CD14-positive monocyte (primary cell): ENCODE results near the gene ROBO1. TPM values are rescaled to one million over a fixed set of nuclear protein-coding genes. Genes with fewer than 3 reads are reported as not detected.

Experiments
- DNase-seq, 3 donors: peaks; one replicate each; pipeline ENCODE4 v3.0.0-alpha.2; 2011 to 2022
- H2AFZ ChIP-seq: 2 replicates; pipeline ENCODE4 v1.6.0; 2012; ENCODE audit warnings: mild to moderate bottlenecking, low read depth, low read length, inconsistent platforms; ENCODE audit not compliant: insufficient read depth, poor library complexity, severe bottlenecking
- H3K27ac ChIP-seq, 2 donors: 1 replicate in 1 of 2; 2 replicates in 1 of 2; pipeline ENCODE4 v1.5.1; 2012 to 2013; ENCODE audit warnings: low read length in 2 of 2, control low read depth in 1 of 2, inconsistent platforms in 1 of 2, low read depth in 1 of 2, mild to moderate bottlenecking in 1 of 2
- H3K27me3 ChIP-seq, 2 donors: one replicate each; pipeline versions ENCODE4 v1.6.0 to v1.6.1; 2011 to 2013; ENCODE audit warnings: low read length in 2 of 2; ENCODE audit not compliant: control insufficient read depth in 2 of 2, insufficient read depth in 2 of 2
- H3K36me3 ChIP-seq, 2 donors: replicated peaks in 1 of 2; 1 replicate in 1 of 2; 2 replicates in 1 of 2; pipeline versions ENCODE4 v1.5.1 to v1.6.1; 2012 to 2013; ENCODE audit warnings: low read length in 2 of 2, control low read depth in 1 of 2, inconsistent platforms in 1 of 2, mild to moderate bottlenecking in 1 of 2; ENCODE audit not compliant: insufficient read depth in 2 of 2, control insufficient read depth in 1 of 2
- H3K4me1 ChIP-seq, 2 donors: 1 replicate in 1 of 2; 2 replicates in 1 of 2; pipeline versions ENCODE4 v1.5.1 to v1.6.1; 2012 to 2013; ENCODE audit warnings: low read length in 2 of 2, control low read depth in 1 of 2, inconsistent platforms in 1 of 2, mild to moderate bottlenecking in 1 of 2, moderate library complexity in 1 of 2; ENCODE audit not compliant: insufficient read depth in 2 of 2, control insufficient read depth in 1 of 2
- H3K4me2 ChIP-seq: replicated peaks from 2 replicates; pipeline ENCODE3; 2012; ENCODE audit warnings: low read length, moderate library complexity, mild to moderate bottlenecking; ENCODE audit not compliant: poor library complexity, severe bottlenecking; ENCODE audit errors: extremely low read depth
- H3K4me3 ChIP-seq, 3 experiments: fragments of 200-600 bp in 1 of 3; sonication (generic) in 1 of 3; replicated peaks in 1 of 3; 1 replicate in 2 of 3; 2 replicates in 1 of 3; pipeline ENCODE4 v1.5.1; 2011 to 2013; ENCODE audit warnings: low read length in 3 of 3, mild to moderate bottlenecking in 3 of 3, control low read depth in 2 of 3, low read depth in 2 of 3, inconsistent platforms in 1 of 3, moderate library complexity in 1 of 3
- H3K79me2 ChIP-seq: 2 replicates; pipeline ENCODE4 v1.6.0; 2012; ENCODE audit warnings: mild to moderate bottlenecking, control low read depth, inconsistent platforms, low read length, moderate library complexity; ENCODE audit not compliant: insufficient read depth
- H3K9ac ChIP-seq: 2 replicates; pipeline ENCODE4 v1.6.0; 2017; ENCODE audit warnings: low read length, mild to moderate bottlenecking; ENCODE audit not compliant: insufficient read depth, poor library complexity, severe bottlenecking
- H3K9me3 ChIP-seq, 2 donors: replicated peaks in 1 of 2; 1 replicate in 1 of 2; 2 replicates in 1 of 2; pipeline versions ENCODE4 v1.5.1 to v1.6.1; 2012 to 2013; ENCODE audit warnings: low read length in 2 of 2, control low read depth in 1 of 2; ENCODE audit not compliant: control insufficient read depth in 1 of 2, insufficient read depth in 1 of 2
- H4K20me1 ChIP-seq: 2 replicates; pipeline ENCODE4 v1.6.0; 2012; ENCODE audit warnings: mild to moderate bottlenecking, low read length, control low read depth, moderate library complexity; ENCODE audit not compliant: insufficient read depth
- H3K27ac Mint-ChIP-seq, 7 donors: one replicate each; pipeline ENCODE4 v1.8.0; 2020; ENCODE audit warnings: mild to moderate bottlenecking in 7 of 7, mixed read lengths in 7 of 7, moderate library complexity in 6 of 7, inconsistent platforms in 2 of 7
- H3K27me3 Mint-ChIP-seq, 3 donors: one replicate each; pipeline ENCODE4 v1.8.0; 2021 to 2022; ENCODE audit warnings: low read depth in 3 of 3, mild to moderate bottlenecking in 3 of 3, mixed read lengths in 3 of 3, moderate library complexity in 3 of 3, inconsistent platforms in 1 of 3
- H3K36me3 Mint-ChIP-seq, 2 donors: one replicate each; pipeline ENCODE4 v1.8.0; 2020; ENCODE audit warnings: mixed read lengths in 2 of 2, inconsistent platforms in 1 of 2, mild to moderate bottlenecking in 1 of 2
- H3K4me1 Mint-ChIP-seq: one replicate; pipeline ENCODE4 v1.8.0; 2020; ENCODE audit warnings: mild to moderate bottlenecking, mixed read lengths
- H3K4me3 Mint-ChIP-seq, 2 donors: one replicate each; pipeline ENCODE4 v1.8.0; 2020; ENCODE audit warnings: mild to moderate bottlenecking in 2 of 2, mixed read lengths in 2 of 2, moderate library complexity in 1 of 2
- H3K9me3 Mint-ChIP-seq, 7 donors: one replicate each; pipeline ENCODE4 v1.8.0; 2020 to 2022; ENCODE audit warnings: mixed read lengths in 7 of 7, mild to moderate bottlenecking in 6 of 7, moderate library complexity in 6 of 7, inconsistent platforms in 2 of 7
- WGBS: methylation state at CpG from one replicate; pipeline ENCODE4 v1.1.5; 2013; ENCODE audit warnings: missing lambda C conversion rate; ENCODE audit not compliant: insufficient coverage; 5-methylcytosine and 5-hydroxymethylcytosine counted together
- intact Hi-C, 2 donors: fragments of 100-400 bp; cut with micrococcal nuclease; formaldehyde crosslinking; loops; one replicate each; pipeline versions ENCODE4 v1.15.0 to v1.15.1; 2023
- polyA plus RNA-seq, 3 donors: library from polyadenylated mRNA; depleted of rRNA in 1 of 3; unstranded in 2 of 3; stranded (reverse) in 1 of 3; fragments of 300-500 nt in 2 of 3; fragments of >200 nt in 1 of 3; fragmentation: Illumina TruSeq in 2 of 3; gene quantifications; 1 replicate in 2 of 3; 2 replicates in 1 of 3; pipeline ENCODE4 v1.2.3, GENCODE V29; 2012 to 2021
- TF ChIP-seq, protein P1 (sequence below): fragments of 200-600 bp; IDR thresholded peaks from one replicate; pipeline ENCODE4 v1.8.0; 2022; ENCODE audit warnings: antibody characterized with exemption, mild to moderate bottlenecking

ROBO1 gene
- polyA plus RNA-seq, 3 donors, result 0.09 to 0.10 TPM; not detected in 1

DNA sequence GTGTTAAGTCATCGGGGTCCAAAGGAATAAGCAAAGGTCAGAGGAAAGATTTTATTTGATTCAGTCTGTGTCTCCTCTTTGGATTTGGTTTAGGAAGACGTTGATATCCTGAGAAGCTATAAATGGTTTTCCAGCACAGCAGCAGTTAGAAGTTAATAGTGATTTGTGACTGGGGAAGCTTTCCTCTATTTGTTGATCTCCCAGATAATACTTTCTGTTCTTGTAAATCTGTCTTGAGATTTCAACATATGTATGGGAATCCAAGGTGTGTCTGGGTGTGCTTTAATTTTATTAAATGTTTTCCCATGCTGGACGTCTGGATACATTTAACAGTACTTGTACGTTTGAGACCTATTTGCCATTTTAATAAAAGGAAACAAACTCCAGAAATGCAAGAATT lies 409.5 kb downstream of the ROBO1 start:
- no peaks in the 10 kb centered on the region for H3K36me3 ChIP-seq
- no peaks in the 10 kb centered on the region for H3K36me3 Mint-ChIP-seq
- H3K4me3 ChIP-seq, result no peak overlapping the region
- TF ChIP-seq, protein P1, sequence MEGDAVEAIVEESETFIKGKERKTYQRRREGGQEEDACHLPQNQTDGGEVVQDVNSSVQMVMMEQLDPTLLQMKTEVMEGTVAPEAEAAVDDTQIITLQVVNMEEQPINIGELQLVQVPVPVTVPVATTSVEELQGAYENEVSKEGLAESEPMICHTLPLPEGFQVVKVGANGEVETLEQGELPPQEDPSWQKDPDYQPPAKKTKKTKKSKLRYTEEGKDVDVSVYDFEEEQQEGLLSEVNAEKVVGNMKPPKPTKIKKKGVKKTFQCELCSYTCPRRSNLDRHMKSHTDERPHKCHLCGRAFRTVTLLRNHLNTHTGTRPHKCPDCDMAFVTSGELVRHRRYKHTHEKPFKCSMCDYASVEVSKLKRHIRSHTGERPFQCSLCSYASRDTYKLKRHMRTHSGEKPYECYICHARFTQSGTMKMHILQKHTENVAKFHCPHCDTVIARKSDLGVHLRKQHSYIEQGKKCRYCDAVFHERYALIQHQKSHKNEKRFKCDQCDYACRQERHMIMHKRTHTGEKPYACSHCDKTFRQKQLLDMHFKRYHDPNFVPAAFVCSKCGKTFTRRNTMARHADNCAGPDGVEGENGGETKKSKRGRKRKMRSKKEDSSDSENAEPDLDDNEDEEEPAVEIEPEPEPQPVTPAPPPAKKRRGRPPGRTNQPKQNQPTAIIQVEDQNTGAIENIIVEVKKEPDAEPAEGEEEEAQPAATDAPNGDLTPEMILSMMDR, result no peak
- intact Hi-C loops, result no loop called here
- no peaks in the 10 kb centered on the region for H3K4me1 ChIP-seq
- H3K27ac ChIP-seq, result no peak overlapping the region
- H2AFZ ChIP-seq, result no peak overlapping the region
- H3K4me2 ChIP-seq, result no peak overlapping the region
- H3K9me3 Mint-ChIP-seq, result no peaks in the 10 kb centered on the region
- H4K20me1 ChIP-seq, result no peaks in the 10 kb centered on the region
- no CpG with 5 or more reads among the region's 4 CpGs for WGBS
- H3K27me3 Mint-ChIP-seq, result no peaks in the 10 kb centered on the region
- H3K4me1 Mint-ChIP-seq, result no peaks in the 10 kb centered on the region
- no peaks in the 10 kb centered on the region for H3K27me3 ChIP-seq
- no peak overlapping the region for H3K4me3 Mint-ChIP-seq
- H3K79me2 ChIP-seq, result no peaks in the 10 kb centered on the region
- DNase-seq, result no peak
- no peak overlapping the region for H3K27ac Mint-ChIP-seq
- no peak overlapping the region for H3K9ac ChIP-seq
- H3K9me3 ChIP-seq, result no peaks in the 10 kb centered on the region

DNA sequence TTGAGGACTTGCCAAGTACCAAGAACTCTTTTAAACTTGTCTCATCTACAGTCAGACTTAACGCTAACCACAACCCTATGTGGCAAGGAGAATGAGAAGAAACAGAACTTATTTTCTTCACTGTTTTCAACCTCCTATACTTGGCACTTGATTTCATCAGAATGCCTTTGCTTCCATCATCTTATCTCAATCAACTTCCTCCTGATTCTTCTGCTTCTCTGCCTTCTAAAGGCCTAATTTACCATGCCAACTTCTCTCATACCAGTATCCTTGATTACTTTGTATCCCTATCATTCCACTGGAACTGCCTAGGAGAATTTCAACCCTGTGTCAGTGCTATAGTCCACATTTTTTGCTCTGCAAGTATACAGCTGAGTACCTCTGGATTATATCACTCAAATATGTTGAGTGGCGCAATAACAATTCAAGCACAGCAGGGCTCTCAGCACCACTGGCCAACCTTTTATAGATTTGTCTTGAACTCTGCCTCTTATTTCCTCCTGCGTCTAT lies 413.6 kb downstream of the ROBO1 start:
- Histone ChIP-seq H3K9me3 (no peaks in the 10 kb centered on the region), H3K27me3 (no peaks in the 10 kb centered on the region), H3K79me2 (no peaks in the 10 kb centered on the region), H3K4me1 (no peaks in the 10 kb centered on the region), H3K36me3 (no peaks in the 10 kb centered on the region), H4K20me1 (no peaks in the 10 kb centered on the region), H2AFZ (no peak overlapping the region), H3K27ac (no peak overlapping the region), H3K9ac (no peak overlapping the region), H3K4me2 (no peak overlapping the region), H3K4me3 (no peak overlapping the region)
- H3K27me3 Mint-ChIP-seq, result no peaks in the 10 kb centered on the region
- no peak for DNase-seq
- H3K4me1 Mint-ChIP-seq, result no peaks in the 10 kb centered on the region
- no peak overlapping the region for H3K4me3 Mint-ChIP-seq
- intact Hi-C loops, result no loop called here
- H3K36me3 Mint-ChIP-seq, result no peaks in the 10 kb centered on the region
- 96% methylated on average over 2 of the region's 3 CpGs for WGBS
- no peaks in the 10 kb centered on the region for H3K9me3 Mint-ChIP-seq
- no peak overlapping the region for H3K27ac Mint-ChIP-seq
- TF ChIP-seq, protein P1, result no peak
